Activated CD4-positive, CD25-positive, alpha-beta regulatory T cell treated with anti-CD3 and anti-CD28 coated beads, Interleukin-2, amount 50 U/mL, for 16 hours (primary cell): Measurements from ENCODE around the gene SLC22A4.
A peak's percentile ranks its signal among the peaks of the same experiment; 100 is the strongest.

Experiments
- DNase-seq: peaks from one replicate; pipeline ENCODE4 v3.0.0-alpha.2; 2020; ENCODE audit warnings: low read depth, low spot score

Gene SLC22A4

GRCh38 chr5:132293992-132294727 lies at the start of gene SLC22A4:
Gene SLC22A4 (plus strand): TSS chr5:132294394. CDS start chr5:132294617, 223 bp downstream.
- peak; percentile 17 for DNase-seq

GRCh38 chr5:132245593-132245992 lies 48.6 kb upstream of the SLC22A4 start:
- DNase-seq: no peak

DNA sequence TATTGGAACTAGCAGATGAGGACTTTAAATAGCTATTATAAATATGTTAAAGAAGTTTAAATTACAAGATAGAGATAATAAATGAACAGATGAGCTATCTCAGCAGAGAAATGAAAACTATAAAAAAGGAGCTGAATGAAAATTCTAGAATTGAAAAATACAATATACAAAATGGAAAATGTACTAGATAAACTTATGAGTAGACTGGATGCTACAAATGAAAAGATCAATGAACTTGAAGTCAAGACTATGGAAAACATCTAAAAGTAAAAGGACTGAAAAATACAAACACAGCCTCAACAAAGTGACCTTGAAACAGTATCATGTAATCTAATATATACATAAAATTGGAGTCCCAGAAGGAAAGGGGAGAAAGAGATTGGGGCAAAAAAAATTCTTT lies 47.4 kb upstream of the SLC22A4 start:
- DNase-seq: no peak

DNA sequence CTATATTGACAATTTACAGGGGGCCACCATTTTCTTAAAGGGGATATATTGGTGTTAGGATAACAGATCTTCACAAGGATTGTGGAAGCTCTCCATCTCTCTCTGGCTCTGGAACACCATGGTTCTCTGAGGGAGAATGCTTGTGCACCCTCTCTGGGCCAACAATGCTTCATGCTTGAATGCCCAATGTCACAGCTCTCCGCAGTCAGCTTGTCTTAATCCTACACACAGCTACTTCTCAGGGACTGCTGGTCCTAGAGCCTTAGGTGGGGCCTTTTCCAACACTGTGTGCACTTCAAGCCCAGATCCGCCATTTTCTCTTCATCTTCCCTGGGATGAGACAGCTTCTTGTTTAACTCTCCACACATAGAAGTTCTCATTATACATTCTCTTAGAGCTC lies 43.6 kb upstream of the SLC22A4 start:
- no peak for DNase-seq

DNA sequence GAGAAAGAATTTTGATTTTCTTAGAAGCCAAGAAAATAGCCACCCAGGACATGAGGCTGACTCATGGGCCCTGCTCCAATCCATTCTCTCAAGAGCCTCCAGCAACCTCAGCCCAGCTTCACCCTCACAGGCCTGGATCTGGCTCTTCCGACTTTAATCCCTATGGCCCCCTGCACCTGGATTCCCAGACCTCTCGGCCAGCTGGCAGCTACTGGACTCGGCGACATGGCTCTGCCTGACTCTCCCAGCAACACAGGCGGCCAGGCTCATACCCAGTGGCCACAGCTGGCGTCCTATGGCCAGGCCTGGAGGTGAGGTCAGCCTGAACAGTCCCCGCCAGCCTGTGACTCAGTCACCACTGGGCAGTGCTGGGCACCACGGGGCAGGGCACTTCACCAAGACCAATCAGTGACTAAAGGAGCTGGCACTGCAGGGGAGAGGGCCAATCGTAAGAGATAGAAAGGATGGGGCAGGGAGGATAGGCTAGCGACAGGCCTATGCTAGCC lies 42.9 kb upstream of the SLC22A4 start:
- DNase-seq: no peak

- DNase-seq: no peak
Observed at GRCh38 chr5:132253008-132253441, 41.2 kb upstream of the SLC22A4 start.

DNA sequence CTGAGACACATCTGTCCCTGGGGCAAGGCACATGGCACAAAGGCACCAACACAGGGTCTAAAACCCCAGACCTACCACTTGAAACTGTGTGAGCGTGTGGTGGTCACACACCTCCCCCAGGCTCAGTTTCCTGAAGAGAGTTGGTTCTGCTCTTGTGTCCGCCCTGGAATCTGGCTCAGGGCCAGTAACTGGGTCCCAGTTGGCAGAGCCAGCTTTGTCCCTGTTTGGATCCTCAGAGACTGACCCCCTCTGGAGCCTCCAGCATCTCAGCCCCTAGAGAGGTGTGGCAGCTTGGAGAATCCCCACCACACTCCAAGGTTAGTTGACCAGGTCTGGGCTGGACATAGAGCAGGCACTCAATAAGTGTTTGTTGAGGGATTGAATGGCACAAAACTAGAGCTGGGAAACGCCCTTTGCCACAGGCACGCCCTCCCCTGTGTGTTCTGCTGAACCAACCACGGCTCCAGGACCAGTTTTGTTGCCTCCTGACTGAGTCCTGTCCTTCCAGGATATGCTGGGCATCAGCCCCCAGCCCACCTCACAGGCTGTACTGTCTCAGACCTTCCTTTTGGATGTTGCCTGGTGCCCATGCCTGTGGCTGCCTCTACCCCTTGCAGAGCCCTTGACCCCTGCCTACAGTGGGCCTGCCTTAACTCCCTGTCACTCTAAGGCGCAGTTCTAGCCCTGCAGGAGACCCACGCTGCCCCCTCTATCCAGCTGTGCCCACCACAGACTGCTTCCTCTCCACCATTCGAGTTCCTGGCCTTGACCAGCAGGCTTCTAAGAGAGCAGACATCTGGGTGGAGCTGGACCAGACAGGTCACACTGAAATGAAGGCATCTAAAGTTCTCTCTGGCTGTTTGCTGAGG lies 40.5 kb upstream of the SLC22A4 start:
- DNase-seq: no peak

DNA sequence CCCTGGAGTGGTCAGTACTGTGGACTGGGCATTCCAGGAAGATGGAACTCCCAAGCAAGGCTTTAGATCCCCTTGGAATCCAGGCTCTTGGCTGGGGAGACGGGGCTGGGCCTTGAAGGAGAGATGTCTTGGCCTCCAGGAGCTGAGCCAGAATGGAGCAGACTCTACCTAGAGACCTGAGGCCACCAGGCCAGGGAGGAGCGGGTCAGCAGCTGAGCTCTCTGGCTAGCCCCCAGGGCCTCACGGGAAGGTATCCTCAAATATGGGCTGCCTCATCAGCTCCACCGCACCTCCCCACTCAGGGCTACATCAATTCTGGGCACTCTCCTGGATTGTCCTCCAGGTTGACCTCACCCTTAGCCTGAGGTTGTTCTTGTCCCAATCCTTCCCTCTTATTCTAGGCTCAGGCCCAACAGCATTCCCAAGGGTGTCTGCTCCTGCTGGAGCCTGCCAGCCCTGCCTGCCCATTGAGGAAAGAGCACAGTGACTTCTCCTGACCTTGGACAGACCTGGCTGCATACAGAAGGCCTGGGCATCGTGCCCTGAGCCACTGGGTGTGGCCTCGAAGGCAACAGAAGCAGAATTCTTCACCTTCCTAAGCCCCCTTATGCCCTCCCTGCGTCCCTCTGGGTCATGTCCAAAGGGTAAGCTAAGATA lies 39.7 kb upstream of the SLC22A4 start:
- DNase-seq: no peak

GRCh38 chr5:132256086-132256782 lies 38.0 kb upstream of the SLC22A4 start:
- DNase-seq: no peak

DNA sequence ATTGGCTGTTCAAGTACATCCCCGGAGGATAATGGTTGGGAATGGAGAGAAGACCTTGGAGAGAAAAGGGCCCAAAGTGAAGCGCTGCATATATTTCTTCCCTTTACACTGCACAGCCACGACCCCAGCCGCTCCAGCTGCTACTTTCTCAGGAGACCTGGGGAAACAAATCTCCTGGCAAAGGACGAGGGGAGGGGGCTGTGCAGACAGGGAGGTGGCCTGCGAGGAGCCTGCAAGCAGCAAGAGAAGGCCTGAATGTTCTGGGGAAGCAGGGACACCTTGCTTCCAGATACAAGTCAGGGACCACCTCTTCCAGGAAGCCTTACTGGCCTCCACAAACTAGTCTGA lies 37.4 kb upstream of the SLC22A4 start:
- no peak for DNase-seq

- DNase-seq: no peak
Observed at GRCh38 chr5:132257131-132258101, 36.8 kb upstream of the SLC22A4 start, which contains the start of gene PDLIM4. Gene PDLIM4 (plus strand): TSS chr5:132257696. CDS start chr5:132257735, 39 bp downstream.

GRCh38 chr5:132258102-132259068 lies 35.8 kb upstream of the SLC22A4 start:
- no peak for DNase-seq

GRCh38 chr5:132259069-132259851 lies 34.9 kb upstream of the SLC22A4 start:
- DNase-seq: no peak

DNA sequence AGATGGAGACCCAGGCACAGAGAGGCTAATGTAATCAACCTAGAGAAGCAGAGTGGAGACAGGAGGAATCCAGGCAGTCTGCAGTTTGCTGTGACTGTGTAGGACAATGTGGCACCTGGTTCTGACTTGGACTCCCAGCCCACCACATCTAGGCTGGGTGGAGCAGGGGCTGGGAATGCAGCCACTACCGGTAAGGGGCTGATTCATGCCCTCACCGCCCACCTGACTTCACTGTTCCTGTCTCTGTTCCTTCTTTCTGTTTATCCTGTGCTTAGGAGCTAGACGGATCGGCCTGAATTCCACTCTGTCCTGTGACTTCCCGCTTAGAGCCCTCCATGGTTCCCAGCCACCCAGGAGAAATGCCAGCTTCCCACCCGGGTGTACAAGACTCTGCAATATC lies 34.1 kb upstream of the SLC22A4 start:
- no peak for DNase-seq

DNA sequence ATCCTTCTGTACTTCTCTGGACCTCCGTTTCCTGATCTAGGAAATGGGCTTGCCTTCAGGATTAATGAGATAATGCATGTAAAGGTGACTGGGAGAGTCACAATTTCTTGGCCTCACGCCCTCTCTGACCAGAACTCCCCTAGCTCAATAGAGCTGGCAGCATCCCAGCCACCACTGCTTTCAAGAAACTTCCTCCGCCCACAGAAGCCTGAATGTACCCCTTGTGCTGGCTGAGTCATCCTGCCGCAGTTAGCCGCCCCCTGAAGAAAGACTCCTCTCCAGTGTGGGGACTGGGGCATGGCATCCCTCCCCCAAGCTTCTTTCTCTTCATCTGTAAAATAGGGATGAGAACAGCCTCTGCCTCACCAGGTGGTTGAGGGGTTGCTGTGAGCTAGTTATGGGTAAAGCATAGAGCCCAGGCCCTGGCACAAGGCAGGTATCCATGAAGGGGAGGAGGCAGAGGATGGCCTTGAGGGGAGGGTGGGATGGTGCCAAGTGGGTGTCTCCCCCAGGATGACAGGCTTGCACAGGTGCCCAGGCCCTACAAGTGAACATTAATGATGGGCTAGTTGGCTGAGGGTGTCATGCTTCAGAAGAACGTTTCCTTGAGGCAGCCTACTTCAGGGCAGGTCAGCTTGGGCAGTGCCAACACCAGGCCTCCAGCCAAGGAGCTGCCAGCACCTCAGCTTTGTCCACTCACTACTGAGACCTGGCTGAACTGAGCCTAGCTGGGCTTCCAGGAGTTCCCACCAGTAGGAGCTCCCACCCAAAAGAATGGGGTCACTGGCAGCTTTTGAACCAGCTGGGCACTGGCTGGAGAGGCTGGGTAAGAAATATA lies 33.3 kb upstream of the SLC22A4 start:
- no peak for DNase-seq

DNA sequence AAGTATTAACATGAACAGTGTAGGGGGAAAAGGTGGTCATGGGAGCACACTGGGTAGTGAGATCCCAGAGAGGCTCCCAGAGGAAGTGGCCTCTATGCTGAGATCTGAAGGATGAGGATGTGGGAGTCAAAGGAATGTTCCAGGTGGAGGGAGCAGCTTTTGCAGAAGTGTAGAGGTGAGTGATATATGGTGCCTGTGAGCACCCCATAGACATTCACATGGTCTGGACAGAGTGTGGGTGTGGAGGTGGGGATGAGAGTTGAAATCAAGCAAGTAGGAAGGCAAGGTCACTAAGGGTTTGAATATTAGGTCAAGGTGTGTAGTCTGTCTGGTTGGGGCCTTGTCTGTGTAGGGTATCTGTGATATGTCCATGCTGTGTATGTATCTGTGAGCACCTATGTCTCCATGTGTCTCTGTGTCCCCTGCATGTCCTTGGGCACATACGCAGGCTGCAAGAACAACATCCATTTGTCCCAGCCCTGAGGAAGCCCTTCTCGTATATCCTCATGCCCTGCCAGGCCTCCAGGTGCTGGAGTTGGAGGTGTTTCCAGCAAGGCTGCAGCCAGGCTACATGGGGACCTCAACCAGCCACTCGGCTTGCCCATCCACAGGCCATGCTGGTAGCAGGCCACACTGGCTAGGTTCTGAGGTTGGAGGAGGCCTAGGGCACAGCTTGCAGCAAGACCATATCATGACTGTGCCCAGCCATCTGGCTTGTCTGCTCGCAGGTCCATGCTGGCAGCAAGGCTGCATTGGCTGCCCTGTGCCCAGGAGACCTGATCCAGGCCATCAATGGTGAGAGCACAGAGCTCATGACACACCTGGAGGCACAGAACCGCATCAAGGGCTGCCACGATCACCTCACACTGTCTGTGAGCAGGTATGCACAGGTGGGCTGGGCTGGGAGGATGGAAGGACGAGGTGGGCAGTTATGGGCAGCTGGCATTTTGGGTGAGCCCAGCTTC lies 32.0 kb upstream of the SLC22A4 start:
- DNase-seq: no peak
